NK-92 treated with Interleukin-12 subunit alpha and Interleukin-12 subunit beta, amount 100 ng/mL, for 24 hours (cell line): ENCODE results near the gene ADRA2C.

Source experiments
- DNase-seq: peaks from one replicate; lab custom pipeline; 2025; lab: John Stamatoyannopoulos, UW

The ADRA2C gene

GRCh38 chr4:3766036-3766784, at the start of gene ADRA2C:
ADRA2C (plus strand) TSS chr4:3766385; CDS start chr4:3766607, 222 bp downstream.
- no peak for DNase-seq

- no peak for DNase-seq
Measured at GRCh38 chr4:3716631-3717235, 49.5 kb upstream of the ADRA2C start.

DNA sequence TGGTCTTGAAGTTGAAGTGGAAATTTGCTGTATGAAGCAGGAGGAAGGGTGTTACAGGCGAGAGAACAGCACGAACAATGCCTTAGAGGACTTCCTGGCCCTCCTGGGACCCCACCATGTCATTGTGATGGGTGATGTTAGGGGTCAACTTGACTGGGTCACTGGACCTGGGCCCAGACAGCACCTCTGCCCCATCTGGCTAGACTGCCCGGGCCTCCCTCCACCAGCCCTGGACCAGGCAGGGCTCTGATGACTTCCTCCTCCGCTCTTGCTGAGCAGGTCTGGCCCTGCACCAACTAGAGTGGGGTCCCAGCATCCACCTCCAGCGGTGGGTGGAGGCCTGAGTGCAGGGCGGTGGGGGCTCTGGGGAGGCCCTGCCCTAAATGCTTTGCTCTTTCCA, 48.9 kb upstream of the ADRA2C start:
- DNase-seq: no peak

GRCh38 chr4:3718462-3718861, 47.7 kb upstream of the ADRA2C start:
- no peak for DNase-seq

- DNase-seq: no peak
Measured at GRCh38 chr4:3719191-3719590, 47.0 kb upstream of the ADRA2C start.

- no peak for DNase-seq
Measured at GRCh38 chr4:3719836-3720235, 46.3 kb upstream of the ADRA2C start.

GRCh38 chr4:3720466-3720865, 45.7 kb upstream of the ADRA2C start:
- DNase-seq: no peak

DNA sequence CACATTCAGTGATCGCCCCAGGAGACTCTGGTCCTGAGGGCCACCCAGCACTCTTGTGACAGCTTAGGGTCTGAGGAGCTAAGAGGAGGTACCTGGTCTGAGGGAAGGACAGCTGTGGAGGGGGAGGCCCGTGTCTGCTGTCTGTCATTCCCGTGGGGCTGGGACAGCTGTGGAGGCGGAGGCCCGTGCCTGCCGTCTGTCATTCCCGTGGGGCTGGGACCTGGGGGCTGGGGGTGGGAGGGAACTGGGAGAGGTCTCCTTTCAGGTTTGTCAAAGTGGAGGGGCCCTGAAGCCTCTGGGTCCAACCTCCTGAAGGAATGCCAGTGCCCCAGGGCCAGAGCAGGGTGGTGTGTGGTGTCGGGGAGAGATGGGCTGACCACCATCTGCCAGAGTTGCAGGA, 45.0 kb upstream of the ADRA2C start:
- DNase-seq: no peak

DNA sequence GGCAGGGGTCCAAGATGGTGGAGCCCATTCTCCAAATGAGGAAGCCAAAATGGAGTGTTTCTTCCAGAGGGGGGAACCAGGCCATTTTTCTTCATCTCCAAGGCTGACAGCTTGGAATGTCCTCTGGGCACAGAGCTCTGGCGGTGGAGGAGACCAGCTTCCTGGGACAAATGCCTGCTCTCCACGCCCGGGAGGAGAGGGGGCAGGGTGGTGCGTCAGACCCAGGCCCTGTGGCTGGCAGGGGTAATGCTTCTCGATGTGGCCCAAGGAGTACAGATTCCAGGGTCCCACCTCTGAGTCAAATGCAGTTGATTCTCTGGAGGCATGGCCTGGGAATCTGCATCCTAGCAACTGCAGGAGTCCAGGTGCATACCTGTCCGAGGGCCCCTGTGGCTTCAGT, 44.6 kb upstream of the ADRA2C start:
- no peak for DNase-seq

DNA sequence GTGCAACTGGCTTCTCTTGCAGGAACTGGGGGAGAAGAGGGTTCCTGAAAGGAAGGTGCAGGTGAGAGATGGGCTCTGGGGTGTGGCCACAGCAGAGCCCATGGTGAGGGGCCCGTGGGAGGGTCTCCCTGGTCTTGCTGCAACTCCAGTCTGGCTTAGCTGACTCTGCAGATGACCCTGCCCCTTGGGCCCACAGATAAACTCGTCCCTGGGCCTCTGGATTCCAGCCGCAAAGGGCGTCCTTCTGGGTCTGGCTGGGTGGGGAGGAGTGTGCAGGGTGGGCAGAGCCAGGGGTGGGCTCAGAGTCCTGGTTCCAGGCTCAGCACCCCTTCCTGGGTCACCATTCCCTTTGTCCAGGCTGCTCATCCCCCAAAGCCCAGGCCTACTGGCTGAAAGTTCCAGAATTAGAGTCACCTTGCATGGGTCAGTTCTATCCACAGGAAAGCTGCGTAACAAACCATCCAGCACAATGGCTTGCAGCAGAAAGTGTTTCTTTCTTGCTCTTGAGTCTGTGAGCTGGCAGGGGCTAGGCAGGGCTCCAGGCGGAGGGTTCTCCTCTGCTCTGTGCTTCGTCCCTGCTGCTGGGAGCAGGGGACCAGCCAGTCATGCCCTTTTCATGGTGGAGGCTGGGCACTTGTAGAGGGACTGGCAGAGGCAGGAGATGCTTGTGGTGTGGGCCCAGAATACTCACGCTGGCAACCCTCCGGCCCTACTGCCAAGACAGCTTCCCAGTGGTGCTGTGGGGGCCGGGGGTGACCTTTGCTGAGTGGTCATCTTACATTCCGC, 43.5 kb upstream of the ADRA2C start:
- DNase-seq: no peak

- no peak for DNase-seq
Measured at GRCh38 chr4:3723232-3723642, 42.9 kb upstream of the ADRA2C start.

- no peak for DNase-seq
Measured at GRCh38 chr4:3724319-3725231, 41.6 kb upstream of the ADRA2C start.

- no peak for DNase-seq
Measured at GRCh38 chr4:3725936-3726870, 40.0 kb upstream of the ADRA2C start.

DNA sequence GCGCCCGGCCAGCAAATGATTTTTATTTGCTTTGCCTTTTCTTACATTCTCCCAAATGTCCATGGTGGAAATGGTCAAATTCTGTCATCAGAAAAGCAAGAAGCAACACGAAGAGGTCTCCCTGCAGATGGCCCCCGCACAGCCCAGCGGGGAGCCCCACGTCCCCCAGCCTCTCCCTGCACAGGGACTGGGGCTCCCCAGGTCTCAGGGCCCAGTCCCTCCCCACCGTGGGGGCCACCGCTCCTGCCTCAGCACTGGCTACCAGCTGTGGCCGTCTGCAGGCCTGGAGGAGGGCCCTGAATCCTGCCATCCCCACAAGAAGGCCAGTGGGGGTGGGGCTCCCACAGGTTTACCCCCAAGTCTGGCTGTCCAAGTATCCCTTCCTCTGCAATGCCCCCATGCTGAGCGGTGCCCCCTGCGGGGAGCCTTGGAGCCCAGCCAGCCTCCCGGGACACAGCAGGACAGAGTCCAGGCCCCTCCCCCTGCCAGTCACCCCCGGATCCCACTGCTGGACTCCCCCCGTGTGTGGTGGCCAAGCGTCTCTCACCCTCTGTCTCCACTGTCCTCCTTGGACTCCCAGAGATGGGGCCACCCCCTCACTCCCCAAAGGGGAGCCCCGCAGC, 38.2 kb upstream of the ADRA2C start:
- no peak for DNase-seq

DNA sequence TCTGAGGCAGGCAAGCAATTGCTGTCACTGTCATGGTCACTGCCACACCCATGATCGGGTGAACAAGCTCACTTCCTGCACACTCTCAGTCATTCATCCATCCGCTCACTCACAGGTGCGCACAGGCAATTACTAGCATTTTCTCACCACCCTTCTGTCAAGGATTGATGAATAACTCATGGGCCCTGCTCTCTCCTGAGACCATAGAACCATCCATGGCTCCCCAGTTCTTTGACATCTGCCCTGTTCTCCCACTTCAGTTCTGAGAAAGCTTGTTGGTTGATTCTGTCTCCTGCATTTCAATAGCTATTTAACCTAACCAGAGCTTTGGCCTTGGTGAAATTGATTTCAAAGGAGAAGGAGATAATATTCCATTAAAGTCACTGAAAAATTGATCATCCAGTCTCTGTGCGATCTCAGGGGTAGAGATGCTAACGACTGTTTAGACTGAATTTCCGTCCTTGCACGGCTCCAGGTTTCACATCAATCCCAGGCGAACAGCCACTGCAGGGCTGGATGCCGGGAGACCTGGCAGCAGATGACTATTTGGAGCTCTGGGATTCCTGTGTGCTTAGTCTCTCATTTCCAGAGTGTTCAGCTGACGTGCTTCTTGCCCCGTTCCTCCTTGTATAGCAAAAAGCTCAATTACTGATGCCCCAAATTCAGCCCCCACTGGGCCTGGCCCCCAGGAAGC, 36.9 kb upstream of the ADRA2C start:
- no peak for DNase-seq

GRCh38 chr4:3729882-3730226, 36.3 kb upstream of the ADRA2C start:
- DNase-seq: no peak

DNA sequence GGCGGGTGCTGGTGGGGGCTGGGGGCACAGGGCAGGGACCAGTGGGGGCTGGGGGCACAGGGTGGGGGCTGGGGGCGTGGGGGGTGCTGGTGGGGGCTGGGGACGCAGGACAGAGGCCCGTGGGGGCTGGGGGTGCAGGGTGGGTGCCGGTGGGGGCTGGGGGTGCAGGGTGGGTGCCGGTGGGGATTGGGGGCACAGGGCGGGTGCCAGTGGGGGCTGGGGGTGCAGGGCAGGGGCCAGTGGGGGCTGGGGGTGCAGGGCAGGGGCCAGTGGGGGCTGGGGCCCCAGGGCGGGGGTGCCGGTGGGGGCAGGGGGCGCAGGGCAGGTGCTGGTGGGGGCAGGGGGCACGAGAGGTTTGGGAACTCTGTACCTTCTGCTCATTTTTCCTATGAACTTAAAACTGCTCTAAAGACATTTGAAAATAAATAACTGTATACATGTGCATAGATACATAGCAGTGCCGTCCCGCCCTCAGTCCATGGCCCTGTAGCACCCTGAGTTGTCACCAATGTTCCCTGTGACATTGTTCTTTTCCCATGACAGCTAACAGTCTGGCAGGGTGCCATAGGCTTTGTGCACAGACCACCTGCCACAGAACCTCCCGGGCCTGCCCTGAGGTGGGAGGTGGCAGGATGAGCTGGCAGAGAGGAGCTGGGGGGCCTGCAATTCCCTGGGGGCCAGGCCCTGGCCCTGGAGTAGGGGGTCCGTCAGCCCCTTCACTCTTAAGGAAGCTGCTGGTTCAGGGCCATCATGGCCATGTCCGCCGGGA, 35.6 kb upstream of the ADRA2C start:
- DNase-seq: no peak

DNA sequence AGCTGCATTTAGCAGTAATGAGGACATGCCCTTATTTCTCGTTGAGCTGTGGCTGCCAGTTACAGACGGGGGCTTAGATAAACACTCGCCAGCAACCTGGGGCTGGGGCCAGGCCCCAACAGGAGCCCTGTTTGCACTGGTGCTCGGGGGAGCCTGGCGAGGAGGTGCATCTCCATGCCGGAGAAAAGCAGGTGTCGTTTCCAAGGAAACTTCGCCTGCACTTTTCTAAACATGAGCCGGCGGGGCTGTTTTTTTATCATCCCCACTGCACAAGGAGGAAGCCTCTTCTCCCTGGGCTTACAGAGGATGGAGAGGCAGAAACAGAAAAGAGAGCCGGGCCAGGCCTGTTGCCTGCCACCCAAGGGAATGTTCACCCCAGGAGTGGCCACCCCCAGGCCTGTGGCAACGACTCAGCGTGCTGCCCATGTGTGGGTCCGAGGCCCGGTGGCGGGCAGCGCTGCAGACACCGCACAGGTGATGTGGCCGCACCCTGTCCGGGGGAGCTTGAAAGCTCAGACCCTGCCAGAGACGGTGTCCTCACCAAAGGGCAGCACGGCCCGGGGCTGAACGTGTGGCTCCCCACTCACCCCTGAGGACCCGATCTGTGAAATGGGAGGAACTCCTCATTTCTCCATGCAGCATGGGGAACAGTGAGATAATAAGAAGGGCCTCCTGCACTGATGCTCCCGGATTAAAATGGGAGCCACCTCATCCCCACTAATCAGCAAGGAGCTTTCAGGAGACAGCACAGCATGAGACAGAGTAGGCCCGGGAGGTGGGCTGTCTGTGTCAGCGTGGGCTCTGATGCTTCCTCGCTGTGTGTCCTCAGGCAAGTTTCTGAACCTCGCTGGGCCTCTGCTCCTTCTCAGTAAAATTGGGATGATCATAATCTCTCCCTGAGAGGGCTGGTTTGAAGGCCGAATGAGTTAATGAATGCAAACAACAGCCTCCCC, 33.8 kb upstream of the ADRA2C start:
- DNase-seq: no peak
